Colonic mucosa (tissue), 4 donors: Measurements from ENCODE around the gene TMEM150C. TPM values are rescaled to one million over a fixed set of nuclear protein-coding genes. Genes with fewer than 3 reads are reported as not detected.
"Not testable (repeated sequence)": the region's sequence is repeated elsewhere in the genome, so short reads cannot be mapped to it uniquely, and the experiment has no call there.

Experiments used
- DNase-seq: peaks from one replicate; pipeline ENCODE4 v3.0.0-alpha.2; 2020
- H3K27ac ChIP-seq: fragments of 200-600 bp; one replicate; pipeline ENCODE4 v1.8.0; 2021
- H3K27me3 ChIP-seq: fragments of 200-600 bp; one replicate; pipeline ENCODE4 v1.8.0; 2021
- H3K36me3 ChIP-seq: fragments of 200-600 bp; one replicate; pipeline ENCODE4 v1.8.0; 2021
- H3K4me1 ChIP-seq: fragments of 200-600 bp; one replicate; pipeline ENCODE4 v1.8.0; 2021; ENCODE audit warnings: mild to moderate bottlenecking
- H3K4me3 ChIP-seq: fragments of 200-600 bp; one replicate; pipeline ENCODE4 v1.8.0; 2021
- H3K9ac ChIP-seq, 2 donors: one replicate each; pipeline ENCODE4 v1.7.0; 2013; ENCODE audit warnings: control low read depth in 2 of 2, low read depth in 2 of 2, low read length in 2 of 2
- H3K9me3 ChIP-seq: fragments of 200-600 bp; one replicate; pipeline ENCODE4 v1.8.0; 2021
- intact Hi-C: fragments of 100-400 bp; cut with DNase I; formaldehyde crosslinking; loops from one replicate; pipeline ENCODE4 v1.14.1; 2022
- total RNA-seq, 2 donors: library from RNA; stranded (reverse); fragmentation: NEBNext Ultra II Directional in 1 of 2; extraction: Animal tissue kit (Norgen Biotek cat#: 25700) in 1 of 2; gene quantifications; one replicate each; pipeline ENCODE4 v1.2.1, GENCODE V29; 2021
- TF ChIP-seq, protein P1 (sequence below): fragments of 200-600 bp; IDR thresholded peaks from one replicate; pipeline ENCODE4 v1.8.0; 2022; ENCODE audit warnings: antibody characterized with exemption, mild to moderate bottlenecking
- donor health status: healthy.
- donor health status: DM: no; HTN: no; CAD: no.
- donor health status: DM: no; HTN: no; CAD: no.

TMEM150C gene
- total RNA-seq, 2 donors from 2014 or later: 1.2 to 2.5 TPM

DNA sequence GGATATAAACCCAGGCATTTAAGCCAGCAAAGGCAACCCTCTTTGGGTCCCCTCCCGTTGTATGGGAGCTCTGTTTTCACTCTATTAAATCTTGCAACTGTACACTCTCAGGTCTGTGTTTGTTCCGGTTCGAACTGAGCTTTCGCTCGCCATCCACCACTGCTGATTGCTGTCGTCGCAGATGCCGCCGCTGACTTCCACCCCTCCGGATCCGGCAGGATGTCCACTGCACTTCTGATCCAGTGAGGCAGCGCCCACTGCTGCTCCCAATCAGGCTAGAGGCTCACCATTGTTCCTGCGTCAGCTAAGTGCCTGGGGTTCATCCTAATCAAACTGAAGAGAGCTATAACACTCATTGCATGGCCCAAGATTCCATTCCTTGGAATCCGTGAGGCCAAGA is 82.2 kb downstream of the TMEM150C start:
- DNase-seq: no peak
- Histone ChIP-seq H3K9ac (no peak overlapping the region), H3K4me1 (no peaks in the 10 kb centered on the region), H3K9me3 (no peaks in the 10 kb centered on the region), H3K4me3 (no peak overlapping the region), H3K27ac (no peak overlapping the region), H3K27me3 (no peaks in the 10 kb centered on the region), H3K36me3 (no peaks in the 10 kb centered on the region)
- TF ChIP-seq, protein P1, sequence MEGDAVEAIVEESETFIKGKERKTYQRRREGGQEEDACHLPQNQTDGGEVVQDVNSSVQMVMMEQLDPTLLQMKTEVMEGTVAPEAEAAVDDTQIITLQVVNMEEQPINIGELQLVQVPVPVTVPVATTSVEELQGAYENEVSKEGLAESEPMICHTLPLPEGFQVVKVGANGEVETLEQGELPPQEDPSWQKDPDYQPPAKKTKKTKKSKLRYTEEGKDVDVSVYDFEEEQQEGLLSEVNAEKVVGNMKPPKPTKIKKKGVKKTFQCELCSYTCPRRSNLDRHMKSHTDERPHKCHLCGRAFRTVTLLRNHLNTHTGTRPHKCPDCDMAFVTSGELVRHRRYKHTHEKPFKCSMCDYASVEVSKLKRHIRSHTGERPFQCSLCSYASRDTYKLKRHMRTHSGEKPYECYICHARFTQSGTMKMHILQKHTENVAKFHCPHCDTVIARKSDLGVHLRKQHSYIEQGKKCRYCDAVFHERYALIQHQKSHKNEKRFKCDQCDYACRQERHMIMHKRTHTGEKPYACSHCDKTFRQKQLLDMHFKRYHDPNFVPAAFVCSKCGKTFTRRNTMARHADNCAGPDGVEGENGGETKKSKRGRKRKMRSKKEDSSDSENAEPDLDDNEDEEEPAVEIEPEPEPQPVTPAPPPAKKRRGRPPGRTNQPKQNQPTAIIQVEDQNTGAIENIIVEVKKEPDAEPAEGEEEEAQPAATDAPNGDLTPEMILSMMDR: no peak
- intact Hi-C loops: no loop called here

DNA sequence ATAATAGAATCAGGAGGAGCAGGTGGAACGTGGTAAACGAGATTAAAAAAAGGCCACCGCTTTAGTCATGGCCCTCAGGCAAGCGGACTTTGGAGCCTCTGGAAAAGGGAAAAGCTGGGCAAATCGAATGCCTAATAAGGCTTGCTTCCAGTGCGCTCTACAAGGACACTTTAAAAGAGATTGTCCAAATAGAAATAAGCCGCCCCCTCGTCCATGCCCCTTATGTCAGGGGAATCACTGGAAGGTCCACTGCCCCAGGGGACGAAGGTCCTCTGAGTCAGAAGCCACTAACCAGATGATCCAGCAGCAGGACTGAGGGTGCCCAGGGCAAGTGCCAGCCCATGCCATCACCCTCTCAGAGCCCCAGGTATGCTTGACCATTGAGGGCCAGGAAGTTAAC is 84.3 kb downstream of the TMEM150C start:
- H3K9me3 ChIP-seq, H3K27ac ChIP-seq, intact Hi-C loops, H3K4me3 ChIP-seq, DNase-seq, H3K9ac ChIP-seq, H3K4me1 ChIP-seq, H3K36me3 ChIP-seq, H3K27me3 ChIP-seq: not testable (repeated sequence)

DNA sequence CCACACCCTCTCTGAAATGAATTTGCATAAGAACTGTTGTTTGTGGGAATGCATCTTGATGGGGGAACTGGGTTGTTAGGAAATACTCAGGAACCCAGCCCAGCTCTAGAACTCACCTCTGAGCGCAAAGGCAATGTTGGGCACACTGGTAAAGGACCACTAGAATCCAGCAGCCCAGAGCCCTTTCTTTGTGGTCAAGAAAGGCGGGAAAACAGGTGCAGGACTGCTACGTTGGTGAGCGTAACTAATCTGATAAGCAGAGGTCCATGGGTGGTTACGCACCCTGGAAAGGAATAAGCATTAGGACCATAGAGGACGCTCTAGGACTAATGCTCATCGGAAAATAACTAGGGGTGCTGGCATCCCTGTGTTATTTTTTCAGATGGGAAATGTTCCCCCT is 85.9 kb downstream of the TMEM150C start:
- H3K9me3 ChIP-seq, H3K4me1 ChIP-seq, H3K27ac ChIP-seq, H3K27me3 ChIP-seq, H3K36me3 ChIP-seq, H3K4me3 ChIP-seq, DNase-seq, intact Hi-C loops, H3K9ac ChIP-seq: not testable (repeated sequence)

GRCh38 chr4:82473621-82474164 is 88.1 kb downstream of the TMEM150C start:
- no peak for DNase-seq
- TF ChIP-seq, protein P1: no peak
- intact Hi-C loops: no loop called here

GRCh38 chr4:82473080-82473479 is 88.7 kb downstream of the TMEM150C start:
- intact Hi-C loops, H3K4me3 ChIP-seq, H3K36me3 ChIP-seq, DNase-seq, H3K4me1 ChIP-seq, H3K27ac ChIP-seq, H3K9ac ChIP-seq, H3K27me3 ChIP-seq, H3K9me3 ChIP-seq: not testable (repeated sequence)

More at GRCh38 chr4:82473621-82474164, 88.1 kb downstream of the TMEM150C start:
- H3K27me3 ChIP-seq: no peaks in the 10 kb centered on the region
- H3K27ac ChIP-seq: no peak overlapping the region
- no peak overlapping the region for H3K9ac ChIP-seq
- H3K9me3 ChIP-seq: no peaks in the 10 kb centered on the region
- H3K4me1 ChIP-seq: no peaks in the 10 kb centered on the region
- H3K36me3 ChIP-seq: no peaks in the 10 kb centered on the region
- no peak overlapping the region for H3K4me3 ChIP-seq

DNA sequence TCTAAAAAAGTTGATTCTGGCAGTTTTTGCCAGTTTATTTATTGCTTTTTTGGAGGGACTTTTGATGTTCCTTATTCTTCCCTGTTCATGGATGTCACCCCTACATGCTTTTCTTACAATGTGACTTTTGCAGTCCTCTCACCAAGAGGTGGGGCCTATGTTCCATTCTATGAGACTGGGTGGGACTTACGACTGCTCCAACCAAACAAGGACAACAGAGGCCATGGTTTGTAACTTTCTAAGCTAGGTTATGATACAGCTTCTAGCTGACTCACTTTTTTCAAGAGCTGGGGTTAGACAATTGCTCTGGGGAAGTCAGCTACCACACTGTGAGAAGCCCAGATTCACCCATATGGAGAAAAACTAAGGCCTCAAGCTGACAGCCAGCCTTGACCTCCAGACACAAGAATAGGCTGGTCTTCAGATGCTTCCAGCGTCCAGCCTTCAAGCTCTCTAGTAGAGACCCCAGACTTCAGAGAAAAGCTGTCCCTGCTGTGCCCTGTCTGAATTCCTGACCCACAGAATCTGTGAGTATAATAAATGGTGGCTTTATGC is 91.9 kb downstream of the TMEM150C start:
- no peaks in the 10 kb centered on the region for H3K4me1 ChIP-seq
- DNase-seq: no peak
- H3K9me3 ChIP-seq: no peaks in the 10 kb centered on the region
- no peak overlapping the region for H3K27ac ChIP-seq
- H3K27me3 ChIP-seq: no peaks in the 10 kb centered on the region
- no peak overlapping the region for H3K9ac ChIP-seq
- H3K4me3 ChIP-seq: no peak overlapping the region
- TF ChIP-seq, protein P1: no peak
- intact Hi-C loops: loop anchor here (10.0 kb wide), 1 partner anchor 795 kb away; no protein-coding TSS in a partner anchor
- H3K36me3 ChIP-seq: no peaks in the 10 kb centered on the region

GRCh38 chr4:82467471-82467870 is 94.3 kb downstream of the TMEM150C start:
- no peaks in the 10 kb centered on the region for H3K9me3 ChIP-seq
- H3K4me3 ChIP-seq: no peak overlapping the region
- intact Hi-C loops: loop anchor here (10.0 kb wide), 1 partner anchor 797 kb away; no protein-coding TSS in a partner anchor
- DNase-seq: no peak
- H3K4me1 ChIP-seq: no peaks in the 10 kb centered on the region
- TF ChIP-seq, protein P1: no peak
- H3K36me3 ChIP-seq: no peaks in the 10 kb centered on the region
- no peak overlapping the region for H3K27ac ChIP-seq
- H3K27me3 ChIP-seq: no peaks in the 10 kb centered on the region
- H3K9ac ChIP-seq: no peak overlapping the region
